Caco-2 (cell line): Measurements from ENCODE around the gene PTGES2. TPM values are rescaled to one million over a fixed set of nuclear protein-coding genes. Genes with fewer than 3 reads are reported as not detected.
A peak's percentile ranks its signal among the peaks of the same experiment; 100 is the strongest.

ENCODE experiments used
- BruUV-seq: library from RNA; stranded (reverse); fragments of 400-500 nt; replicated peaks from 2 replicates; lab custom pipeline; 2021; lab: Mats Ljungman, UMichigan
- CTCF ChIA-PET: fragments of 300-600 bp; sonication (Branson Sonifier 250); formaldehyde crosslinking; loops from one replicate; lab custom pipeline; 2022; ENCODE audit warnings: antibody characterized with exemption; lab: Charles Lee
- POLR2A ChIA-PET: fragments of 300-600 bp; sonication (Branson Sonifier 250); formaldehyde crosslinking; loops from one replicate; lab custom pipeline; 2022; ENCODE audit warnings: antibody characterized with exemption; lab: Charles Lee
- DNase-seq, 2 experiments: peaks; one replicate each; pipeline versions ENCODE4 v3.0.0 to v3.0.0-alpha.2; 2020 to 2022
- H3K27me3 ChIP-seq: replicated peaks from 2 replicates; pipeline ENCODE4 v1.6.0; 2011; ENCODE audit warnings: low read length; ENCODE audit not compliant: control insufficient read depth, insufficient read depth
- H3K36me3 ChIP-seq: 2 replicates; pipeline ENCODE4 v1.5.1; 2011; ENCODE audit warnings: low read length; ENCODE audit not compliant: control insufficient read depth, insufficient read depth
- H3K4me1 ChIP-seq: fragments of 250-450 bp; sonication (Bioruptor Pico); 2 replicates; pipeline ENCODE4 v1.5.1; 2020; ENCODE audit warnings: mild to moderate bottlenecking
- H3K4me3 ChIP-seq: 2 replicates; pipeline ENCODE4 v1.5.1; 2011; ENCODE audit warnings: low read depth, mild to moderate bottlenecking, control low read depth, low read length
- H3K9me3 ChIP-seq: fragments of 250-450 bp; sonication (Bioruptor Pico); 2 replicates; pipeline ENCODE4 v1.5.1; 2020; ENCODE audit warnings: mild to moderate bottlenecking, moderate library complexity
- H3K27ac Mint-ChIP-seq: one replicate; pipeline ENCODE4 v1.8.0; 2022; ENCODE audit warnings: mixed read lengths; ENCODE audit not compliant: unreplicated experiment
- H3K27me3 Mint-ChIP-seq: one replicate; pipeline ENCODE4 v1.8.0; 2022; ENCODE audit warnings: mixed read lengths; ENCODE audit not compliant: insufficient read depth, unreplicated experiment
- H3K36me3 Mint-ChIP-seq: one replicate; pipeline ENCODE4 v1.8.0; 2022; ENCODE audit warnings: mild to moderate bottlenecking, mixed read lengths; ENCODE audit not compliant: insufficient read depth, unreplicated experiment
- H3K4me1 Mint-ChIP-seq: one replicate; pipeline ENCODE4 v1.8.0; 2022; ENCODE audit warnings: low read depth, mixed read lengths; ENCODE audit not compliant: unreplicated experiment
- H3K4me3 Mint-ChIP-seq: one replicate; pipeline ENCODE4 v1.8.0; 2022; ENCODE audit warnings: mild to moderate bottlenecking, moderate library complexity, mixed read lengths; ENCODE audit not compliant: unreplicated experiment
- H3K9me3 Mint-ChIP-seq: one replicate; pipeline ENCODE4 v1.8.0; 2022; ENCODE audit warnings: mixed read lengths; ENCODE audit not compliant: unreplicated experiment
- intact Hi-C: fragments of 100-400 bp; cut with micrococcal nuclease; formaldehyde crosslinking; loops from one replicate; pipeline ENCODE4 v1.10.0; 2022; ENCODE audit not compliant: unreplicated experiment
- total RNA-seq: library from RNA; stranded (reverse); gene quantifications from 2 replicates; pipeline ENCODE4 v1.2.3, GENCODE V29; 2022
- TF ChIP-seq, protein P1 (sequence below), 2 experiments: fragments of 200-600 bp in 1 of 2; IDR thresholded peaks; 1 replicate in 1 of 2; 2 replicates in 1 of 2; pipeline versions ENCODE4 v1.5.1 to v1.8.0; 2011 to 2022; ENCODE audit warnings: antibody characterized with exemption in 1 of 2, control low read depth in 1 of 2, inconsistent platforms in 1 of 2, low read depth in 1 of 2, low read length in 1 of 2, mild to moderate bottlenecking in 1 of 2, moderate library complexity in 1 of 2; ENCODE audit not compliant: insufficient read depth in 1 of 2, severe bottlenecking in 1 of 2, unreplicated experiment in 1 of 2

The PTGES2 gene
- total RNA-seq, 1 experiment from 2014 or later = 123 TPM

DNA sequence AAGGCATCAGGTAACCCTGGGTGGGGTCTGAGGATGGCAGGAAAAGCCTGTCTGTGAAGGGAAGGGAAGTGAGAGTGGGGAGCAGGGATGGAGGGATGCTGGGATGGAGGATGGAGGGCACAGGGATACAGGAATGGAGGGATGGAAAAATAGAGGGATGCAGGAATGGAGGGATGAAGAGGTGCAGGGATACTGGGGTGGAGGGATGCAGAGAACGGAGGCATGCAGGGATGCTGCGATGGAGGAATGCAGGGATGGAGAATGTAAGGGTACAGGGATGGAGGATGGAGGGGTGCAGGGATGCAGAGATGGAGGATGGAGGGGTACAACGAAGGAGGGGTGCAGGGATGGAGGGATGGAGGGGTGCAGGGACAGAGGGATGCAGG lies 9.1 kb downstream of the PTGES2 start:
- Histone ChIP-seq H3K4me3 (no peak overlapping the region), H3K36me3 (peaks cover 4% of the 10 kb centered on the region), H3K27me3 (no peaks in the 10 kb centered on the region), H3K4me1 (peaks cover 28% of the 10 kb centered on the region), H3K9me3 (no peaks in the 10 kb centered on the region; the same call in 1 of the 2 replicates)
- peak in 1 of 2 experiments; percentile 25 for DNase-seq
- TF ChIP-seq, protein P1, sequence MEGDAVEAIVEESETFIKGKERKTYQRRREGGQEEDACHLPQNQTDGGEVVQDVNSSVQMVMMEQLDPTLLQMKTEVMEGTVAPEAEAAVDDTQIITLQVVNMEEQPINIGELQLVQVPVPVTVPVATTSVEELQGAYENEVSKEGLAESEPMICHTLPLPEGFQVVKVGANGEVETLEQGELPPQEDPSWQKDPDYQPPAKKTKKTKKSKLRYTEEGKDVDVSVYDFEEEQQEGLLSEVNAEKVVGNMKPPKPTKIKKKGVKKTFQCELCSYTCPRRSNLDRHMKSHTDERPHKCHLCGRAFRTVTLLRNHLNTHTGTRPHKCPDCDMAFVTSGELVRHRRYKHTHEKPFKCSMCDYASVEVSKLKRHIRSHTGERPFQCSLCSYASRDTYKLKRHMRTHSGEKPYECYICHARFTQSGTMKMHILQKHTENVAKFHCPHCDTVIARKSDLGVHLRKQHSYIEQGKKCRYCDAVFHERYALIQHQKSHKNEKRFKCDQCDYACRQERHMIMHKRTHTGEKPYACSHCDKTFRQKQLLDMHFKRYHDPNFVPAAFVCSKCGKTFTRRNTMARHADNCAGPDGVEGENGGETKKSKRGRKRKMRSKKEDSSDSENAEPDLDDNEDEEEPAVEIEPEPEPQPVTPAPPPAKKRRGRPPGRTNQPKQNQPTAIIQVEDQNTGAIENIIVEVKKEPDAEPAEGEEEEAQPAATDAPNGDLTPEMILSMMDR (IDR thresholded peaks at IDR 0.05; ENCODE audit: insufficient read depth in 1 of 2, low read depth in 1 of 2, low read length in 1 of 2, severe bottlenecking in 1 of 2, unreplicated experiment in 1 of 2) = no peak
- ChIA-PET CTCF (interaction anchor here (0.6 to 1.7 kb wide), 6 partner anchors 18 to 201 kb away, joined by 3 to 9 read pairs (median 4); partner anchors contain the start of gene NAIF1), POLR2A (no interaction called here)
- no peaks in the 10 kb centered on the region for H3K27me3 Mint-ChIP-seq
- no peak overlapping the region for H3K4me3 Mint-ChIP-seq
- BruUV-seq = no TSS peak
- H3K4me1 Mint-ChIP-seq = peaks cover 12% of the 10 kb centered on the region
- intact Hi-C loops = loop anchor here (5.0 kb wide), 2 partner anchors 51 to 161 kb away; partner anchors contain the start of genes NAIF1 and SLC25A25
- no peak overlapping the region for H3K27ac Mint-ChIP-seq
- H3K9me3 Mint-ChIP-seq = no peaks in the 10 kb centered on the region
- H3K36me3 Mint-ChIP-seq = peaks cover 47% of the 10 kb centered on the region

DNA sequence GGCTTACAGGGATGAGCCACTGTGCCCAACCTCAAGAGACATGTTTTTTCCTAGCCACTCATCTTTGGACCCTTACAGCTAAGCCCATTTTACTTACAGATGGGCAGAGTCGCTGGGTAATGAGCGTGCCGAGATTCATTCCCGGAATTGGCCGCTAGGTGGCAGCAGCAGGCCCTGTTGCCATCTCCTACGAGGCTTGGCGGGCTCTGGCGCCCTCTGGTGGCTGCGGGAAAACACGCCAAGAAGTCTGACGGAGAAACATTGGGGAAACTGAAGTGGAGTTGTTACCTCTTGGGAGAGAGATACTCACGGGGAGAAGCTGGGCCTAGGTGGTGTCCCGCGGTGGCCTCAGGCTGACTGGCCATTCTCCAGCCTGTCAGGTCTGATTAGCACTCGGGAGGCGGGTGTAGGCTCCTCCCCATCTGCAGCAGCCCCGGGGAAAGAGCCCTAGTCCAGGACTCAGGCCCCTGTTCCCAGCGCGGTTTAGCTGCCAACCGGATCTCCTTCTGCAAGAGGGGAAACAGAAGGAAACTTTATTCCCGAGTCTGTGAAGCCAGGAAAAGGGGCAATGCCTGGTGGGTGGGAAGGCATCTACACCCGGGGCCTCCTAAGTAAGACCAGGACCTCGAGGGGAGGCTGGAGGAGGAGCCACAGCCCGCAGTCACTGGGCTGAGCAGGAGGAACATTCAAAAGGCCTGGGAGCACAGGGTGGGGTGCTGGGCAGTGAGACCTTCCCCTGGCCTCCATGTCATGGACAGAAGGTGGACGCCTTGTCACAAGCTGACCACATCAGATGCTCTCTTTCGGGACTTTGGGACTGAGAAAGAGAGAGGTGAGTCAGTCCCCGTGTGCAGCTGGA lies 9.7 kb downstream of the PTGES2 start:
- Histone ChIP-seq H3K27me3 (no peaks in the 10 kb centered on the region), H3K4me1 (peaks cover 28% of the 10 kb centered on the region), H3K36me3 (peaks cover 4% of the 10 kb centered on the region), H3K4me3 (no peak overlapping the region), H3K9me3 (no peaks in the 10 kb centered on the region; the same call in 1 of the 2 replicates)
- H3K4me1 Mint-ChIP-seq = peaks cover 15% of the 10 kb centered on the region
- no peak overlapping the region for H3K27ac Mint-ChIP-seq
- BruUV-seq = no TSS peak
- H3K27me3 Mint-ChIP-seq = no peaks in the 10 kb centered on the region
- POLR2A ChIA-PET = interaction anchor here (0.6 to 1.1 kb wide), 3 partner anchors 11 to 796 kb away, joined by 3 to 4 read pairs (median 3); no protein-coding TSS in a partner anchor
- H3K9me3 Mint-ChIP-seq = no peaks in the 10 kb centered on the region
- CTCF ChIA-PET = interaction anchor here (0.6 to 1.7 kb wide), 15 partner anchors 10 to 200 kb away, joined by 3 to 11 read pairs (median 4); partner anchors contain the start of genes NAIF1 and PTGES2
- intact Hi-C loops = loop anchor here (1.0 to 5.0 kb wide), 4 partner anchors 20 to 175 kb away; partner anchors contain the start of genes NAIF1 and SLC25A25
- peak overlapping the region; percentile 18 for H3K4me3 Mint-ChIP-seq
- TF ChIP-seq, protein P1 (IDR thresholded peaks at IDR 0.05; ENCODE audit: insufficient read depth in 1 of 2, low read depth in 1 of 2, low read length in 1 of 2, severe bottlenecking in 1 of 2, unreplicated experiment in 1 of 2) = peak; percentile 100
- DNase-seq = peak; percentile 91 to 94
- H3K36me3 Mint-ChIP-seq = peaks cover 54% of the 10 kb centered on the region
